B cell (primary cell): Measurements from ENCODE around the gene SLC22A13. TPM values are rescaled to one million over a fixed set of nuclear protein-coding genes. Genes with fewer than 3 reads are reported as not detected.

Source experiments
- ATAC-seq: fragments of 200-7000 bp; cut with Tn5 transposase; one replicate; pipeline ENCODE4 v1.10.0; 2021; ENCODE audit warnings: low read depth, mild to moderate bottlenecking, moderate number of reproducible peaks, moderate library complexity
- CTCF ChIA-PET: fragments of 350-600 bp; sonication (Branson Sonifier 250); formaldehyde crosslinking; loops from one replicate; lab custom pipeline; 2021; ENCODE audit warnings: antibody characterized with exemption, inconsistent platforms; lab: Charles Lee
- POLR2A ChIA-PET: fragments of 350-600 bp; sonication (Branson Sonifier 250); formaldehyde crosslinking; loops from one replicate; lab custom pipeline; 2021; ENCODE audit warnings: antibody characterized with exemption; lab: Charles Lee
- DNase-seq: peaks from one replicate; pipeline ENCODE4 v3.0.0; 2013
- H2AFZ ChIP-seq: 2 replicates; pipeline ENCODE4 v1.6.1; 2012; ENCODE audit warnings: mild to moderate bottlenecking, low read depth, low read length; ENCODE audit not compliant: insufficient read depth, poor library complexity, severe bottlenecking
- H3K27ac ChIP-seq, 2 donors: 1 replicate in 1 of 2; 2 replicates in 1 of 2; pipeline ENCODE4 v1.5.1; 2012 to 2013; ENCODE audit warnings: low read length in 2 of 2, mild to moderate bottlenecking in 2 of 2, moderate library complexity in 1 of 2
- H3K27me3 ChIP-seq, 4 experiments: fragments of 200-600 bp in 1 of 4; sonication (generic) in 1 of 4; replicated peaks in 1 of 4; 1 replicate in 2 of 4; 2 replicates in 2 of 4; pipeline versions ENCODE4 v1.6.1 to v1.7.0; 2013 to 2016; ENCODE audit warnings: low read length in 3 of 4, mild to moderate bottlenecking in 2 of 4, mixed read lengths in 1 of 4, moderate library complexity in 1 of 4; ENCODE audit not compliant: insufficient read depth in 4 of 4, control insufficient read depth in 3 of 4; ENCODE audit errors: control extremely low read depth in 1 of 4
- H3K36me3 ChIP-seq, 2 experiments: replicated peaks in 1 of 2; 1 replicate in 1 of 2; 2 replicates in 1 of 2; pipeline versions ENCODE4 v1.6.1 to v1.7.1; 2013; ENCODE audit warnings: low read length in 1 of 2; ENCODE audit not compliant: insufficient read depth in 2 of 2, control insufficient read depth in 1 of 2; ENCODE audit errors: control extremely low read depth in 1 of 2, extremely low read depth in 1 of 2
- H3K4me1 ChIP-seq, 2 donors: fragments of 200-600 bp in 1 of 2; sonication (generic) in 1 of 2; 1 replicate in 1 of 2; 2 replicates in 1 of 2; pipeline versions ENCODE4 v1.5.1 to v1.6.1; 2013 to 2017; ENCODE audit warnings: low read length in 2 of 2; ENCODE audit not compliant: control insufficient read depth in 2 of 2, insufficient read depth in 2 of 2
- H3K4me2 ChIP-seq: replicated peaks from 2 replicates; pipeline ENCODE3; 2012; ENCODE audit warnings: mild to moderate bottlenecking, low read depth, low read length; ENCODE audit not compliant: poor library complexity, severe bottlenecking
- H3K4me3 ChIP-seq, 5 experiments: fragments of 200-600 bp in 1 of 5; sonication (generic) in 1 of 5; 1 replicate in 3 of 5; 2 replicates in 2 of 5; pipeline versions ENCODE4 v1.5.1 to v1.7.0; 2011 to 2016; ENCODE audit warnings: low read length in 4 of 5, mild to moderate bottlenecking in 4 of 5, low read depth in 2 of 5, control low read depth in 1 of 5, moderate library complexity in 1 of 5; ENCODE audit not compliant: insufficient read depth in 1 of 5; ENCODE audit errors: control extremely low read depth in 1 of 5, extremely low read depth in 1 of 5
- H3K79me2 ChIP-seq: fragments of 200-600 bp; sonication (generic); one replicate; pipeline ENCODE4 v1.6.0; 2016; ENCODE audit warnings: low read length; ENCODE audit not compliant: control insufficient read depth, insufficient read depth
- H3K9ac ChIP-seq: fragments of 200-600 bp; sonication (generic); 2 replicates; pipeline ENCODE4 v1.6.1; 2017; ENCODE audit warnings: mild to moderate bottlenecking, low read length, moderate library complexity
- H3K9me3 ChIP-seq, 3 donors: one replicate each; pipeline versions ENCODE4 v1.6.1 to v1.7.1; 2013; ENCODE audit warnings: low read length in 2 of 3; ENCODE audit not compliant: control insufficient read depth in 2 of 3, insufficient read depth in 1 of 3; ENCODE audit errors: control extremely low read depth in 1 of 3
- H4K20me1 ChIP-seq: 2 replicates; pipeline ENCODE4 v1.6.0; 2012; ENCODE audit warnings: mild to moderate bottlenecking, low read length; ENCODE audit not compliant: insufficient read depth, control insufficient read depth, poor library complexity, severe bottlenecking
- H3K27ac Mint-ChIP-seq: one replicate; pipeline ENCODE4 v1.8.0; 2021; ENCODE audit warnings: mixed read lengths
- H3K27me3 Mint-ChIP-seq: one replicate; pipeline ENCODE4 v1.8.0; 2021; ENCODE audit warnings: mixed read lengths
- H3K4me1 Mint-ChIP-seq: one replicate; pipeline ENCODE4 v1.8.0; 2021; ENCODE audit warnings: mixed read lengths
- H3K4me3 Mint-ChIP-seq: one replicate; pipeline ENCODE4 v1.8.0; 2021; ENCODE audit warnings: mixed read lengths
- H3K9me3 Mint-ChIP-seq: one replicate; pipeline ENCODE4 v1.8.0; 2022; ENCODE audit warnings: mixed read lengths; ENCODE audit not compliant: insufficient read depth
- EZH2 ChIP-seq: IDR thresholded peaks from 2 replicates; pipeline ENCODE4 v1.6.1; 2012; ENCODE audit warnings: borderline replicate concordance, low read depth, mild to moderate bottlenecking, moderate library complexity, low read length; ENCODE audit not compliant: insufficient read depth, poor library complexity, severe bottlenecking
- WGBS: methylation state at CpG from one replicate; pipeline ENCODE4 v1.1.5; 2013; ENCODE audit warnings: missing lambda C conversion rate; ENCODE audit not compliant: insufficient coverage; 5-methylcytosine and 5-hydroxymethylcytosine counted together
- intact Hi-C: fragments of 100-400 bp; cut with micrococcal nuclease; formaldehyde crosslinking; loops from one replicate; pipeline ENCODE4 v1.10.0; 2022
- polyA plus RNA-seq: library from polyadenylated mRNA; depleted of rRNA; stranded (reverse); fragments of >200 nt; gene quantifications from 2 replicates; pipeline ENCODE4 v1.2.3, GENCODE V29; 2012
- total RNA-seq, 2 donors: library from RNA; stranded (reverse); fragments of 120-200 nt in 1 of 2; gene quantifications; 1 replicate in 1 of 2; 2 replicates in 1 of 2; pipeline versions ENCODE4 v1.2.3 to v1.2.4, GENCODE V29; 2013 to 2022
- TF ChIP-seq, protein P1 (sequence below): fragments of 200-600 bp; IDR thresholded peaks from one replicate; pipeline ENCODE4 v1.8.0; 2022; ENCODE audit warnings: antibody characterized with exemption, mild to moderate bottlenecking

SLC22A13 gene
- total and polyA plus RNA-seq, 2 donors (not counting 1 experiment from before 2014, with no cell fraction given), result 0.31 to 0.91 TPM

DNA sequence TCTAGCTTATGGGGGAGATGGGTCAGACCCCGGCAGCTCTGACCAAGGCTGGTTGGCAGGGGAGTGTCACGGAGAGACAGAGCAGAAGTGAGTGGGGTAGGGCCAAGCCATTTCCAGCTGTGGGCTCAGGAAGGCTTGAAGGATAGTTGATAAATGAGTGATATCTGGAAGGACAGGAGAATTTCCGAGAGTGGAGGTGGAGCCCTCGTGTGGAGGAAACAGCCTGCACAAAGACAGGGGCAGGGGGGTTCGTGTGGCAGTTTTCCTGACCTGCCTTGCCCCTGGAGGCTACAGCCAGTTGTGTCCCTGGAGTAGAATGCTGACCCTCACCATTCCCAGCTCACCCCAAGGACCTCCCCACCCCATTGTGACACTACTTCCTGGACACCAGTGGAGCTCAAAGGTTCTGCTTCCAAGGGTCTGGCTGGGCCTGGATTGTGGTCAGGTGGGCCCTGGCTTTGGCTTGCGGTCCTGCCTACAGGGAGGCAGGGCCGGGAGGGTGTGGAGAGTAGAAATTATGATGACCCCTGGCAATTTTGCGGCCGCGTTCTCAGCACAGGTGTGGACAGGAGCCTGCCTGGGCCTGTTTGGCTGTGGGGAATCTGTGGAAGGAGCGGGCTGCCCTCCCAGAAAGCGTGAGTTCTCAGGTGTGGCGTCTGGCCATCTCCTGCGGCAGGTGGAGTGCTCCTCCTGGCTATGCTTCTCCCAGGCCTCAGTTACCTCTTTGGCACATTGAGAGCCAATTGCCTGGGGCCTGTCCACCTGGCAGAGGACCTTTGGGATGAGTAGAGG is 16.5 kb downstream of the SLC22A13 start, which contains the start of gene SLC22A14:
Gene SLC22A14 (plus strand): TSS at position 400 of the 792 bp plus-strand sequence. CDS start 23,733 bp downstream, outside the sequence.
- H3K4me2 ChIP-seq, result no peak within 1 kb of the TSS
- no peaks in the 10 kb centered on the region for H3K4me1 ChIP-seq
- Mint-ChIP-seq H3K4me3 (no peak within 1 kb of the TSS), H3K27ac (no peak within 1 kb of the TSS), H3K27me3 (no peaks in the 10 kb centered on the region), H3K9me3 (no peaks in the 10 kb centered on the region), H3K4me1 (no peaks in the 10 kb centered on the region)
- H4K20me1 ChIP-seq, result no peaks in the 10 kb centered on the region
- H3K27me3 ChIP-seq, result no peaks in the 10 kb centered on the region
- ChIA-PET POLR2A (no interaction called here), CTCF (no interaction called here)
- no peak within 1 kb of the TSS for H3K4me3 ChIP-seq
- H2AFZ ChIP-seq, result no peak within 1 kb of the TSS
- no peak for TF ChIP-seq EZH2
- TF ChIP-seq, protein P1, sequence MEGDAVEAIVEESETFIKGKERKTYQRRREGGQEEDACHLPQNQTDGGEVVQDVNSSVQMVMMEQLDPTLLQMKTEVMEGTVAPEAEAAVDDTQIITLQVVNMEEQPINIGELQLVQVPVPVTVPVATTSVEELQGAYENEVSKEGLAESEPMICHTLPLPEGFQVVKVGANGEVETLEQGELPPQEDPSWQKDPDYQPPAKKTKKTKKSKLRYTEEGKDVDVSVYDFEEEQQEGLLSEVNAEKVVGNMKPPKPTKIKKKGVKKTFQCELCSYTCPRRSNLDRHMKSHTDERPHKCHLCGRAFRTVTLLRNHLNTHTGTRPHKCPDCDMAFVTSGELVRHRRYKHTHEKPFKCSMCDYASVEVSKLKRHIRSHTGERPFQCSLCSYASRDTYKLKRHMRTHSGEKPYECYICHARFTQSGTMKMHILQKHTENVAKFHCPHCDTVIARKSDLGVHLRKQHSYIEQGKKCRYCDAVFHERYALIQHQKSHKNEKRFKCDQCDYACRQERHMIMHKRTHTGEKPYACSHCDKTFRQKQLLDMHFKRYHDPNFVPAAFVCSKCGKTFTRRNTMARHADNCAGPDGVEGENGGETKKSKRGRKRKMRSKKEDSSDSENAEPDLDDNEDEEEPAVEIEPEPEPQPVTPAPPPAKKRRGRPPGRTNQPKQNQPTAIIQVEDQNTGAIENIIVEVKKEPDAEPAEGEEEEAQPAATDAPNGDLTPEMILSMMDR, result no peak
- no peak within 1 kb of the TSS for H3K9ac ChIP-seq
- no peaks in the 10 kb centered on the region for H3K79me2 ChIP-seq
- no peaks in the 10 kb centered on the region for H3K36me3 ChIP-seq
- WGBS, result 97% methylated on average over 11 of the region's 14 CpGs
- DNase-seq (no peak), ATAC-seq (no peak)
- H3K9me3 ChIP-seq, result no peaks in the 10 kb centered on the region
- intact Hi-C loops, result no loop called here
- no peak within 1 kb of the TSS for H3K27ac ChIP-seq
